Right lobe of liver (tissue), 6 donors: Measurements from ENCODE around the gene RHOU. TPM values are rescaled to one million over a fixed set of nuclear protein-coding genes. Genes with fewer than 3 reads are reported as not detected.

Source experiments
- ATAC-seq, 4 donors: fragments of 200-7000 bp; cut with Tn5 transposase; one replicate each; pipeline ENCODE4 v1.9.1; 2020; ENCODE audit warnings: mild to moderate bottlenecking in 4 of 4, moderate library complexity in 4 of 4
- DNase-seq, 3 donors: peaks; one replicate each; pipeline ENCODE4 v3.0.0-alpha.2; 2020
- H3K27ac ChIP-seq, 3 donors: fragments of 200-600 bp; one replicate each; pipeline ENCODE4 v1.8.0; 2022
- H3K27me3 ChIP-seq, 2 donors: fragments of 200-600 bp; one replicate each; pipeline ENCODE4 v1.8.0; 2022
- H3K36me3 ChIP-seq, 4 donors: fragments of 200-600 bp; sonication (generic) in 1 of 4; one replicate each; pipeline versions ENCODE4 v1.5.1 to v1.8.0; 2017 to 2022; ENCODE audit warnings: control low read depth in 1 of 4
- H3K4me1 ChIP-seq, 4 donors: fragments of 200-600 bp; sonication (generic) in 1 of 4; one replicate each; pipeline versions ENCODE4 v1.5.1 to v1.8.0; 2017 to 2022; ENCODE audit warnings: control low read depth in 1 of 4
- H3K4me3 ChIP-seq, 3 donors: fragments of 200-600 bp; one replicate each; pipeline ENCODE4 v1.8.0; 2022
- H3K9me3 ChIP-seq, 4 donors: fragments of 200-600 bp; sonication (generic) in 1 of 4; one replicate each; pipeline versions ENCODE4 v1.5.1 to v1.8.0; 2017 to 2022; ENCODE audit warnings: control low read depth in 1 of 4
- CTCF ChIP-seq, 4 donors: fragments of 200-600 bp in 3 of 4; fragments of 450-650 bp in 1 of 4; IDR thresholded peaks; one replicate each; pipeline versions ENCODE4 v1.5.1 to v1.8.0; 2016 to 2022; ENCODE audit warnings: antibody characterized with exemption in 4 of 4, mild to moderate bottlenecking in 2 of 4
- POLR2A ChIP-seq: fragments of 450-650 bp; IDR thresholded peaks from one replicate; pipeline ENCODE4 v1.6.1; 2017; ENCODE audit warnings: antibody characterized with exemption, mild to moderate bottlenecking
- WGBS: methylation state at CpG from one replicate; pipeline ENCODE4 v1.1.6; 2018; ENCODE audit warnings: low coverage, low lambda C conversion rate; ENCODE audit not compliant: insufficient coverage; ENCODE audit errors: missing lambda C conversion rate; 5-methylcytosine and 5-hydroxymethylcytosine counted together
- intact Hi-C, 2 donors: fragments of 100-400 bp; cut with DNase I; formaldehyde crosslinking; loops; one replicate each; pipeline versions ENCODE4 v1.11.2 to v1.14.1; 2022
- total RNA-seq, 6 experiments: library from RNA; depleted of rRNA in 2 of 6; stranded (reverse); fragments of >200 nt in 2 of 6; fragmentation: NEBNext Ultra II Directional in 3 of 6; extraction: Animal tissue kit (Norgen Biotek cat#: 25700) in 3 of 6; gene quantifications; one replicate each; pipeline versions ENCODE4 v1.1.0 to v1.2.4, GENCODE V29; 2016 to 2023
- donor health status: DM: no; HTN: yes; CAD: no.
- donor health status: DM: no; HTN: no; CAD: no.
- donor health status: DM: no; HTN: no; CAD: no.
- donor health status: DM: no; HTN: yes; CAD: no.
- donor health status: DM: no; HTN: yes; CAD: no.

The RHOU gene
- total RNA-seq, 6 experiments from 2014 or later: 16.6 to 22.2 (median 19.6) TPM

- peaks cover 0 to 9% (median 0%) of the 10 kb centered on the region in 4 donors for H3K4me1 ChIP-seq
- no peaks in the 10 kb centered on the region for H3K27me3 ChIP-seq
- no peak overlapping the region for H3K4me3 ChIP-seq
- intact Hi-C loops: no loop called here
- no peaks in the 10 kb centered on the region for H3K9me3 ChIP-seq
- TF ChIP-seq POLR2A (no peak), CTCF (IDR thresholded peaks at IDR 0.05) (no peak)
- H3K36me3 ChIP-seq: no peaks in the 10 kb centered on the region
- no peak overlapping the region for H3K27ac ChIP-seq
- 56% methylated on average over 6 of the region's 6 CpGs for WGBS
- no peak for DNase-seq
- no peak for ATAC-seq
Observed at GRCh38 chr1:228753786-228754360, 18.6 kb downstream of the RHOU start.

- DNase-seq: no peak
- Histone ChIP-seq H3K27me3 (no peaks in the 10 kb centered on the region), H3K4me3 (no peak overlapping the region), H3K36me3 (no peaks in the 10 kb centered on the region), H3K9me3 (no peaks in the 10 kb centered on the region), H3K4me1 (peaks cover 0 to 9% (median 0%) of the 10 kb centered on the region in 4 donors), H3K27ac (no peak overlapping the region)
- ATAC-seq: no peak
- TF ChIP-seq POLR2A: no peak
- TF ChIP-seq CTCF (IDR thresholded peaks at IDR 0.05): no peak
- 56% methylated on average over 11 of the region's 28 CpGs for WGBS
- intact Hi-C loops: no loop called here
Observed at GRCh38 chr1:228754646-228755268, 19.5 kb downstream of the RHOU start.

- no peak overlapping the region for H3K27ac ChIP-seq
- no peak overlapping the region for H3K4me3 ChIP-seq
- ATAC-seq (no peak), DNase-seq (no peak)
- TF ChIP-seq CTCF (IDR thresholded peaks at IDR 0.05): no peak
- TF ChIP-seq POLR2A: no peak
- H3K36me3 ChIP-seq: no peaks in the 10 kb centered on the region
- no peaks in the 10 kb centered on the region for H3K9me3 ChIP-seq
- intact Hi-C loops: no loop called here
- peaks cover 0 to 9% (median 0%) of the 10 kb centered on the region in 4 donors for H3K4me1 ChIP-seq
- no peaks in the 10 kb centered on the region for H3K27me3 ChIP-seq
- WGBS: 66% methylated on average over 3 of the region's 3 CpGs
Observed at GRCh38 chr1:228755800-228756199, 20.5 kb downstream of the RHOU start.

- Histone ChIP-seq H3K36me3 (no peaks in the 10 kb centered on the region), H3K9me3 (no peaks in the 10 kb centered on the region), H3K27me3 (no peaks in the 10 kb centered on the region), H3K4me1 (peaks cover 0 to 9% (median 0%) of the 10 kb centered on the region in 4 donors), H3K4me3 (no peak overlapping the region), H3K27ac (no peak overlapping the region)
- ATAC-seq (no peak), DNase-seq (no peak)
- 92% methylated on average over 2 of the region's 5 CpGs for WGBS
- intact Hi-C loops: no loop called here
- TF ChIP-seq POLR2A (no peak), CTCF (IDR thresholded peaks at IDR 0.05) (no peak)
Observed at GRCh38 chr1:228756457-228756856, 21.2 kb downstream of the RHOU start.
